A549 (cell line): Measurements from ENCODE around the gene SLC26A8. TPM values are rescaled to one million over a fixed set of nuclear protein-coding genes. Genes with fewer than 3 reads are reported as not detected.

Source experiments
- ATAC-seq, 2 experiments: fragments of 200-7000 bp in 1 of 2; fragments of >200 bp in 1 of 2; cut with Nextera tagmentation in 1 of 2; cut with Tn5 transposase in 1 of 2; 3 replicates each; pipeline versions ENCODE4 v1.8.0 to v1.9.1; 2018 to 2020; ENCODE audit warnings: mild to moderate bottlenecking in 1 of 2, moderate library complexity in 1 of 2
- CTCF ChIA-PET: fragments of 300-600 bp; sonication (Branson Sonifier 250); formaldehyde crosslinking; extraction: SDS; loops from one replicate; lab custom pipeline; 2021; ENCODE audit warnings: antibody characterized with exemption, inconsistent platforms; lab: Yijun Ruan, JAX
- POLR2A ChIA-PET: fragments of 350-600 bp; formaldehyde crosslinking; extraction: SDS; loops from one replicate; lab custom pipeline; 2021; ENCODE audit warnings: antibody characterized with exemption, inconsistent platforms; lab: Yijun Ruan, JAX
- DNase-seq, 2 experiments: peaks; one replicate each; pipeline versions ENCODE4 v3.0.0 to v3.0.0-alpha.2; 2011 to 2016; ENCODE audit warnings: low read depth in 1 of 2, low spot score in 1 of 2
- FAIRE-seq: peaks from 2 replicates; lab custom pipeline; 2011; peaks lifted over from hg19 to GRCh38; lab: Jason Lieb, UNC
- H3K27ac ChIP-seq, 2 experiments: fragments of >200 bp; sonication (Bioruptor Twin); formaldehyde crosslinking; 3 replicates each; pipeline ENCODE4 v1.5.1; 2016 to 2017
- H3K4me1 ChIP-seq: fragments of >200 bp; sonication (Bioruptor Twin); formaldehyde crosslinking; 3 replicates; pipeline ENCODE4 v1.6.1; 2016
- H3K4me2 ChIP-seq: fragments of >200 bp; sonication (Bioruptor Twin); formaldehyde crosslinking; 3 replicates; pipeline ENCODE4 v1.6.1; 2016
- H3K4me3 ChIP-seq: fragments of >200 bp; sonication (Bioruptor Twin); formaldehyde crosslinking; 3 replicates; pipeline ENCODE4 v1.5.1; 2016
- H3K9me3 ChIP-seq: fragments of >200 bp; sonication (Bioruptor Twin); formaldehyde crosslinking; 3 replicates; pipeline ENCODE4 v1.6.1; 2016
- CBX8 ChIP-seq: fragments of 200-600 bp; sonication (generic); IDR thresholded peaks from 2 replicates; pipeline ENCODE4 v1.6.1; 2016
- CHD2 ChIP-seq: fragments of 150-350 bp; IDR thresholded peaks from 2 replicates; pipeline ENCODE4 v1.6.1; 2014; ENCODE audit warnings: low read length; ENCODE audit not compliant: partially characterized antibody
- FOSL2 ChIP-seq, 2 experiments: fragments of 450-650 bp in 1 of 2; fragments of >200 bp in 1 of 2; sonication (Bioruptor Twin) in 1 of 2; formaldehyde crosslinking; IDR thresholded peaks; 2 replicates each; pipeline versions ENCODE4 v1.5.0 to v1.6.1; 2016 to 2020; ENCODE audit warnings: mild to moderate bottlenecking in 1 of 2, moderate library complexity in 1 of 2
- GATA3 ChIP-seq: IDR thresholded peaks from 2 replicates; pipeline ENCODE4 v1.6.1; 2012; ENCODE audit warnings: borderline replicate concordance
- HEYL ChIP-seq: fragments of 250-450 bp; sonication (Bioruptor Pico); IDR thresholded peaks from 2 replicates; pipeline ENCODE4 v1.8.0; 2021; ENCODE audit warnings: mild to moderate bottlenecking, moderate library complexity
- HOXA7 ChIP-seq: fragments of 250-450 bp; sonication (Bioruptor Pico); IDR thresholded peaks from 2 replicates; pipeline ENCODE4 v1.5.0; 2020; ENCODE audit warnings: mild to moderate bottlenecking, moderate library complexity
- HOXB5 ChIP-seq: fragments of 250-450 bp; sonication (Bioruptor Pico); IDR thresholded peaks from 2 replicates; pipeline ENCODE4 v1.5.0; 2020; ENCODE audit warnings: mild to moderate bottlenecking, moderate library complexity
- JUN ChIP-seq, 2 experiments: fragments of >200 bp; sonication (Bioruptor Twin); formaldehyde crosslinking; IDR thresholded peaks; 2 replicates in 1 of 2; 3 replicates in 1 of 2; pipeline ENCODE4 v1.6.1; 2016 to 2017
- KDM5A ChIP-seq: fragments of 200-600 bp; sonication (generic); IDR thresholded peaks from 2 replicates; pipeline ENCODE4 v1.6.1; 2016; ENCODE audit warnings: antibody characterized with exemption, mild to moderate bottlenecking
- MAFK ChIP-seq: fragments of 450-650 bp; IDR thresholded peaks from 2 replicates; pipeline ENCODE4 v1.6.1; 2014; ENCODE audit not compliant: partially characterized antibody
- NPAS2 ChIP-seq: fragments of 250-450 bp; sonication (Bioruptor Pico); IDR thresholded peaks from 2 replicates; pipeline ENCODE4 v1.8.0; 2022; ENCODE audit warnings: mild to moderate bottlenecking, moderate library complexity, borderline replicate concordance
- PBX3 ChIP-seq: IDR thresholded peaks from 2 replicates; pipeline ENCODE4 v1.6.1; 2012
- PHF8 ChIP-seq: fragments of 200-600 bp; sonication (generic); IDR thresholded peaks from 2 replicates; pipeline ENCODE4 v1.6.1; 2016; ENCODE audit warnings: low read depth, mild to moderate bottlenecking, antibody characterized with exemption, moderate library complexity, borderline replicate concordance
- POLR2A ChIP-seq: IDR thresholded peaks from 2 replicates; pipeline ENCODE4 v1.6.1; 2012; ENCODE audit warnings: mild to moderate bottlenecking, low read length
- POLR2AphosphoS2 ChIP-seq: conservative IDR thresholded peaks from 2 replicates; pipeline ENCODE4 v1.6.1; 2012; ENCODE audit warnings: low read length, improper control_type of control experiment, inconsistent platforms
- RARB ChIP-seq: fragments of 250-450 bp; sonication (Bioruptor Pico); IDR thresholded peaks from 2 replicates; pipeline ENCODE4 v1.8.0; 2021; ENCODE audit warnings: mild to moderate bottlenecking, moderate library complexity
- RCOR1 ChIP-seq: fragments of 150-350 bp; IDR thresholded peaks from 2 replicates; pipeline ENCODE4 v1.6.1; 2014; ENCODE audit warnings: antibody characterized with exemption, low read length, low read depth
- SREBF2 ChIP-seq: fragments of 450-650 bp; IDR thresholded peaks from 2 replicates; pipeline ENCODE4 v1.6.1; 2014; ENCODE audit warnings: mild to moderate bottlenecking, moderate library complexity
- TFCP2L1 ChIP-seq: fragments of 250-450 bp; sonication (Bioruptor Pico); IDR thresholded peaks from 2 replicates; pipeline ENCODE4 v1.5.0; 2021; ENCODE audit warnings: mild to moderate bottlenecking
- TP53 ChIP-seq: fragments of 250-450 bp; sonication (Bioruptor Pico); IDR thresholded peaks from 2 replicates; pipeline ENCODE4 v1.5.0; 2021; ENCODE audit warnings: mild to moderate bottlenecking, moderate library complexity
- ZC3H11A ChIP-seq: fragments of 450-650 bp; IDR thresholded peaks from 2 replicates; pipeline ENCODE4 v1.6.1; 2014; ENCODE audit warnings: antibody characterized with exemption, mild to moderate bottlenecking
- ZNF302 ChIP-seq: fragments of 250-450 bp; sonication (Bioruptor Pico); IDR thresholded peaks from 2 replicates; pipeline ENCODE4 v1.9.0; 2021; ENCODE audit warnings: inconsistent platforms, mild to moderate bottlenecking, moderate library complexity
- ZSCAN20 ChIP-seq: fragments of 250-450 bp; sonication (Bioruptor Pico); IDR thresholded peaks from 2 replicates; pipeline ENCODE4 v1.8.0; 2022; ENCODE audit warnings: mild to moderate bottlenecking, moderate library complexity
- WGBS: methylation state at CpG from one replicate; pipeline ENCODE4 v1.1.6; 2017; ENCODE audit errors: missing lambda C conversion rate; 5-methylcytosine and 5-hydroxymethylcytosine counted together
- polyA plus RNA-seq, 4 experiments: library from polyadenylated mRNA; depleted of rRNA in 3 of 4; stranded (reverse); fragments of >200 nt; fragmentation: RNase III in 1 of 4; extraction: RNeasy Plus Mini Kit Qiagen cat#74134 plus additional on column Dnase treatment in 1 of 4; gene quantifications; 2 replicates in 3 of 4; 3 replicates in 1 of 4; pipeline ENCODE4 v1.2.3, GENCODE V29; 2011 to 2017
- TF ChIP-seq, protein P1 (sequence below): fragments of 250-450 bp; sonication (Bioruptor Pico); IDR thresholded peaks from 2 replicates; pipeline ENCODE4 v1.5.0; 2021; ENCODE audit warnings: mild to moderate bottlenecking, moderate library complexity, borderline replicate concordance

The SLC26A8 gene
- polyA plus RNA-seq, 2 of the 4 experiments (the other 2 are of a cell fraction): not detected

DNA sequence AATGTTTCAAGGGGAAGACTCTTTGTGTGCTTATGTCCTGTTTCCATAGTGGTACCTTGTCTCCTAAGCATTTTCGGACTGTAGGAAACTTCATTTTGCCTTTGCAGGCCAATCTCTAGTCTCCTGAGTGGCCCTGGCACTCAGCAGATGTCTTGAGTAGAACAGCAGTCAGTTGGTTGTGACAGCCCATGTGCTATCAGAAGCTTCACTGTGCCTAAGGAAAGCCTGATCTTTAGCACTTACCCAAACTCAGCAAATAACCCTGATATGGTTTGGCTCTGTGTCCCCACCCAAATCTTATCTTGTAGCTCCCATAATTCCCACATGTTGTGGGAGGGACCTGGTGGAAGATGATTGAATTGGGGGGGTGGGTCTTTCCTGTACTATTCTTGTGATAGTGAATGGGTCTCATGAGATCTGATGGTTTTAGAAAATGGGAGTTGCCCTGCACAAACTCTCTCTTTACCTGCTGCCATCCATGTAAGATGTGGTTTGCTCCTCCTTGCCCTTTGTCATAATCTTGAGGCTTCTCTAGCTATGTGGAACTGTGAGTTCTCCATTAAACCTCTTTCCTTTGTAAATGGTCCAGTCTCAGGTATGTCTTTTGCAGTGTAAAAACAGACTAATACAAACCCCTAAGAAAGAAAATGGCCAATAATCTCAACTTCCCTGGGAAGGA, 87.6 kb downstream of the SLC26A8 start:
- ATAC-seq (no peak), FAIRE-seq (no peak), DNase-seq (no peak)
- CTCF ChIA-PET: no interaction called here
- Histone ChIP-seq H3K9me3 (no peaks in the 10 kb centered on the region), H3K4me1 (no peaks in the 10 kb centered on the region), H3K4me2 (no peak overlapping the region), H3K27ac (no peak overlapping the region), H3K4me3 (no peak overlapping the region)
- POLR2A ChIA-PET: no interaction called here
- TF ChIP-seq ZNF302 (CRISPR knock-in tag): no peak
- no peak for TF ChIP-seq NPAS2 (CRISPR knock-in tag)
- no peak for TF ChIP-seq POLR2AphosphoS2
- TF ChIP-seq FOSL2 (IDR thresholded peaks at IDR 0.05): no peak
- TF ChIP-seq FOSL2 (CRISPR knock-in tag; IDR thresholded peaks at IDR 0.05): no peak
- no peak for TF ChIP-seq KDM5A
- TF ChIP-seq, protein P1, sequence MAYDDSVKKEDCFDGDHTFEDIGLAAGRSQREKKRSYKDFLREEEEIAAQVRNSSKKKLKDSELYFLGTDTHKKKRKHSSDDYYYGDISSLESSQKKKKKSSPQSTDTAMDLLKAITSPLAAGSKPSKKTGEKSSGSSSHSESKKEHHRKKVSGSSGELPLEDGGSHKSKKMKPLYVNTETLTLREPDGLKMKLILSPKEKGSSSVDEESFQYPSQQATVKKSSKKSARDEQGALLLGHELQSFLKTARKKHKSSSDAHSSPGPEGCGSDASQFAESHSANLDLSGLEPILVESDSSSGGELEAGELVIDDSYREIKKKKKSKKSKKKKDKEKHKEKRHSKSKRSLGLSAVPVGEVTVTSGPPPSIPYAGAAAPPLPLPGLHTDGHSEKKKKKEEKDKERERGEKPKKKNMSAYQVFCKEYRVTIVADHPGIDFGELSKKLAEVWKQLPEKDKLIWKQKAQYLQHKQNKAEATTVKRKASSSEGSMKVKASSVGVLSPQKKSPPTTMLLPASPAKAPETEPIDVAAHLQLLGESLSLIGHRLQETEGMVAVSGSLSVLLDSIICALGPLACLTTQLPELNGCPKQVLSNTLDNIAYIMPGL (CRISPR knock-in tag): no peak
- TF ChIP-seq RARB (CRISPR knock-in tag): no peak
- no peak for TF ChIP-seq ZC3H11A
- 82% methylated on average over 1 of the region's 1 CpG for WGBS

DNA sequence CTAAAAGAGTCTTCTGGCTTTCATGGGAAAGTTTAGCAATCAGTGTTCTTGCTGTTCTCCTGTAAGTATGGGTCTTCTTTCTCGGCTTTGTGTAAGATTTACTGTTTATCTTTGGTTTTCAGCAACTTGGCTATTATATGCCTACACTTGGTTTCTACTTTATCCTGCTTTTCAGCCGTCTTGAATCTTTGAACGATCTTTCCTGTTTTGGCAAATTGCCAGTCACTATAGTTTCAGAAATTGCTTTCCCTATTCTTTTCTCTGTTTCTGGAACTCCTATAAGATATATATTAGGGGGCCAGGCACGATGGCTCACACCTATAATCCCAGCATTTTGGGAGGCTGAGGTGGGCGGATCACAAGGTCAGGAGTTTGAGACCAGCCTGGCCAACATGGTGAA, 89.0 kb downstream of the SLC26A8 start:
- no peaks in the 10 kb centered on the region for H3K4me1 ChIP-seq
- no peak for FAIRE-seq
- no peaks in the 10 kb centered on the region for H3K9me3 ChIP-seq
- no peak overlapping the region for H3K27ac ChIP-seq
- WGBS: 48% methylated on average over 5 of the region's 5 CpGs
- no peak for ATAC-seq
- TF ChIP-seq PBX3 (no peak), ZSCAN20 (no peak), HEYL (CRISPR knock-in tag) (no peak), HOXA7 (CRISPR knock-in tag) (no peak), HOXB5 (no peak), CBX8 (no peak), MAFK (no peak), NPAS2 (CRISPR knock-in tag) (no peak), ZNF302 (CRISPR knock-in tag) (no peak), TP53 (no peak), POLR2A (no peak), SREBF2 (no peak), JUN (IDR thresholded peaks at IDR 0.05) (no peak), RCOR1 (no peak), TFCP2L1 (CRISPR knock-in tag) (no peak), PHF8 (no peak), CHD2 (no peak), GATA3 (no peak)
- TF ChIP-seq, protein P1 (CRISPR knock-in tag): no peak
- ChIA-PET CTCF (no interaction called here), POLR2A (no interaction called here)
- DNase-seq: no peak
- no peak overlapping the region for H3K4me2 ChIP-seq
- H3K4me3 ChIP-seq: no peak overlapping the region
